ENCODE measurements around the gene PIN4. TPM values are rescaled to one million over a fixed set of nuclear protein-coding genes. Genes with fewer than 3 reads are reported as not detected.

Gene PIN4
- total RNA-seq, 1 donor from 2014 or later, result 17.4 TPM

DNA sequence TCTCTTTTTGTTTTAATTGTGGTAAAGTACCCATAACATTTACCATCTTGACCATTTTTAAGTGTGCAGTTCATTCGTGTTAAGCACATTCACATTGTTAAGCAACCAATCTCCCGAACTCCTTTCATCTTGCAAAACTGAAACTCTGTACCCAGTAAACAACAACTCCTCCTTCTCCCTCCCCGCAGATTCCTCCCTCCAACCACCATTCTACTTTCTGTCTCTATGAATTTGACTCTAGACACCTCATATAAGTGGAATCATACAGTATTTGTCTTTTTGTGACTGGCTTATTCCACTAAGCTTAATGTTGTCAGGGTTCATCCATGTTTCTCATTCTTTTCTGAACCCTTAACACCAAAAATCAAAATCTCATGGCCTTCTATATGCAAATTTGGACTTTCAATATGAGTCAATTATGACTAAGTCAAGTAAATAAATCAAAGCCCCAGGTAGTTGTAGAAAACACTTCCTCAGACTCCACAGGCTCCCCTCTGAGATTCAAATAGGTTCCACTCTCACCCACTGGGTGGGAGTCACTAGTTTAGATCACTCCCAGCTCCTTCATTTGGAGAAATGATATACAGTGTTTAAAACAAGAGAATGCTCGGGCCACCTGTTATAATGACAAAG lies 40.1 kb upstream of the PIN4 start:
- DNase-seq (ENCODE audit: extremely low spot score, unreplicated experiment), result no peak
- no peak for TF ChIP-seq CTCF (conservative IDR thresholded peaks at IDR 0.05)
- H3K36me3 Mint-ChIP-seq, result peaks cover 4% of the 10 kb centered on the region
- H3K27ac Mint-ChIP-seq, result no peak overlapping the region
- no peak overlapping the region for H3K4me3 Mint-ChIP-seq
- H3K9me3 Mint-ChIP-seq, result no peaks in the 10 kb centered on the region
- H3K27me3 Mint-ChIP-seq, result no peaks in the 10 kb centered on the region
- H3K4me1 Mint-ChIP-seq (ENCODE audit: unreplicated experiment), result peaks cover 5% of the 10 kb centered on the region

GRCh38 chrX:72142094-72142793 lies 39.3 kb upstream of the PIN4 start:
- TF ChIP-seq CTCF (conservative IDR thresholded peaks at IDR 0.05), result no peak
- no peak for DNase-seq (ENCODE audit: extremely low spot score, unreplicated experiment)
- Mint-ChIP-seq H3K4me3 (peak overlapping the region; percentile 44), H3K27ac (peak overlapping the region; percentile 27), H3K9me3 (no peaks in the 10 kb centered on the region), H3K27me3 (no peaks in the 10 kb centered on the region), H3K4me1 (ENCODE audit: unreplicated experiment) (peaks cover 5% of the 10 kb centered on the region), H3K36me3 (peaks cover 4% of the 10 kb centered on the region)

- Mint-ChIP-seq H3K4me3 (peak overlapping the region; percentile 44), H3K27ac (peak overlapping the region; percentile 27), H3K27me3 (no peaks in the 10 kb centered on the region), H3K36me3 (peaks cover 4% of the 10 kb centered on the region), H3K4me1 (ENCODE audit: unreplicated experiment) (peaks cover 5% of the 10 kb centered on the region), H3K9me3 (no peaks in the 10 kb centered on the region)
- TF ChIP-seq CTCF (conservative IDR thresholded peaks at IDR 0.05), result no peak
- no peak for DNase-seq (ENCODE audit: extremely low spot score, unreplicated experiment)
These were observed 38.6 kb upstream of the PIN4 start for GRCh38 chrX:72142794-72143608.

DNA sequence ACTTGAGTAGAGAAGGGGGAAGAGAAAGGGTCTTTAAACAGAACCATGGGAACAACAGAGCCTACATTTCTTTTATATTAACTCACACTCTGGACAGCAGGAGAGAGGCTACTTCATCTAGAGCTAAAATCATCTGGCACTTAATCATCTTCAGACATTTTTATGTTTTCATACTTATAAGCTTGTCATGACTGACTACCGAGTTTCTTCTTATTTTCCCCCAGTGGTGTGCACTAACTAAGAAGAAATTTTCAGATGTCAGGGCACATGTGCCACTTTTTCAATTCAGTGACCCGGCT lies 38.0 kb upstream of the PIN4 start:
- no peak overlapping the region for H3K4me3 Mint-ChIP-seq
- no peak for TF ChIP-seq CTCF (conservative IDR thresholded peaks at IDR 0.05)
- H3K36me3 Mint-ChIP-seq, result peaks cover 4% of the 10 kb centered on the region
- H3K27me3 Mint-ChIP-seq, result no peaks in the 10 kb centered on the region
- H3K27ac Mint-ChIP-seq, result no peak overlapping the region
- peaks cover 5% of the 10 kb centered on the region for H3K4me1 Mint-ChIP-seq (ENCODE audit: unreplicated experiment)
- DNase-seq (ENCODE audit: extremely low spot score, unreplicated experiment), result no peak
- H3K9me3 Mint-ChIP-seq, result no peaks in the 10 kb centered on the region

DNA sequence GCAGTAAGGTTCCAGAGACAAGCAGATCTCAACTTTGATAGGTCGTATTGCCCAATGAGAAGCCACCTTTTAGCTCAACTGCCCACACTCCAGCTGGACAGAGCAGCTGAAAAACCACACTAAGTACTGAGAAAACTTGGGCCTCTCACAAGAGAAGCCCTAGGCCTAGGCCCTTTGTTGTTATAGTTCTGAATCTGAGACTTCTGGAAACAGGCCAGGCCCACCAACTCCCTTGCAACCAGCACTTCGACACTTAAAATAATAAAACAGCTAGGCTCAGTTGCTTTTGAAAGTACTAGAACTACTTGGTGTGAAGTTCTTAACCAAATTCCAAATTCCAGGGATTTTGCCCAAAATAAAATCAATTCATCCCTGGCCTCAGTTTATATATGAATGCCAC lies 36.4 kb upstream of the PIN4 start:
- H3K4me3 Mint-ChIP-seq, result no peak overlapping the region
- no peaks in the 10 kb centered on the region for H3K27me3 Mint-ChIP-seq

More for the DNA sequence above, 36.4 kb upstream of the PIN4 start:
- no peak overlapping the region for H3K27ac Mint-ChIP-seq
- no peaks in the 10 kb centered on the region for H3K36me3 Mint-ChIP-seq
- H3K4me1 Mint-ChIP-seq (ENCODE audit: unreplicated experiment), result peaks cover 5% of the 10 kb centered on the region
- no peak for DNase-seq (ENCODE audit: extremely low spot score, unreplicated experiment)
- no peaks in the 10 kb centered on the region for H3K9me3 Mint-ChIP-seq
- TF ChIP-seq CTCF (conservative IDR thresholded peaks at IDR 0.05), result no peak

All from type B pancreatic cell (in vitro differentiated cells).